OCI-LY1 (cell line): ENCODE data around the gene CUBN.

Experiments
- H2AFZ ChIP-seq: fragments of 200-600 bp; sonication (generic), shearing (Covaris generic); 2 replicates; pipeline ENCODE4 v1.6.0; 2014; ENCODE audit warnings: antibody characterized with exemption, mild to moderate bottlenecking, low read length
- H3F3A ChIP-seq: fragments of 200-600 bp; sonication (generic), shearing (Covaris generic); 2 replicates; pipeline ENCODE4 v1.6.0; 2014; ENCODE audit warnings: mild to moderate bottlenecking, antibody characterized with exemption, low read length, moderate library complexity; ENCODE audit not compliant: insufficient read depth
- H3K27ac ChIP-seq: fragments of 200-600 bp; sonication (generic); 2 replicates; pipeline ENCODE4 v1.5.1; 2014; ENCODE audit warnings: low read length, mixed run types, mild to moderate bottlenecking, low read depth; ENCODE audit not compliant: poor library complexity, severe bottlenecking
- H3K27me3 ChIP-seq: fragments of 200-600 bp; sonication (generic); 2 replicates; pipeline ENCODE4 v1.6.0; 2014; ENCODE audit warnings: antibody characterized with exemption, mild to moderate bottlenecking, low read length, moderate library complexity; ENCODE audit not compliant: insufficient read depth
- H3K36me3 ChIP-seq: fragments of 200-600 bp; sonication (generic); 2 replicates; pipeline ENCODE4 v1.6.1; 2014; ENCODE audit warnings: mild to moderate bottlenecking, antibody characterized with exemption, low read length, moderate library complexity, mixed read lengths; ENCODE audit not compliant: insufficient read depth
- H3K4me1 ChIP-seq: fragments of 200-600 bp; sonication (generic); 2 replicates; pipeline ENCODE4 v1.5.1; 2014; ENCODE audit warnings: mild to moderate bottlenecking, low read length, moderate library complexity; ENCODE audit not compliant: insufficient read depth, severe bottlenecking
- H3K4me2 ChIP-seq: fragments of 200-600 bp; sonication (generic), shearing (Covaris generic); 2 replicates; pipeline ENCODE4 v1.6.1; 2014; ENCODE audit warnings: low read length
- H3K4me3 ChIP-seq: fragments of 200-600 bp; sonication (generic); 2 replicates; pipeline ENCODE4 v1.5.1; 2014; ENCODE audit warnings: low read length, low read depth, mild to moderate bottlenecking, mixed read lengths; ENCODE audit not compliant: poor library complexity, severe bottlenecking
- H3K79me2 ChIP-seq: fragments of 200-600 bp; shearing (Covaris generic); 2 replicates; pipeline ENCODE4 v1.6.1; 2016; ENCODE audit warnings: mixed run types, low read length, mixed read lengths; ENCODE audit not compliant: insufficient read depth
- H3K9ac ChIP-seq: fragments of 200-600 bp; sonication (generic), shearing (Covaris generic); 2 replicates; pipeline ENCODE4 v1.6.1; 2014; ENCODE audit warnings: mild to moderate bottlenecking, low read length, mixed read lengths
- H3K9me2 ChIP-seq: fragments of 200-600 bp; sonication (generic), shearing (Covaris generic); 2 replicates; pipeline ENCODE4 v1.6.1; 2014; ENCODE audit warnings: low read depth, mild to moderate bottlenecking, low read length, mixed read lengths
- H3K9me3 ChIP-seq: fragments of 200-600 bp; shearing (Covaris generic); 2 replicates; pipeline ENCODE4 v1.6.1; 2014; ENCODE audit warnings: low read length, mixed read lengths
- H4K20me1 ChIP-seq: fragments of 200-600 bp; sonication (generic), shearing (Covaris generic); 2 replicates; pipeline ENCODE4 v1.6.0; 2016; ENCODE audit warnings: mild to moderate bottlenecking, low read length; ENCODE audit not compliant: insufficient read depth
- EZH2 ChIP-seq: fragments of 200-600 bp; sonication (generic), shearing (Covaris generic); IDR thresholded peaks from 2 replicates; pipeline ENCODE4 v1.8.0; 2017; ENCODE audit warnings: borderline replicate concordance, mixed run types, mild to moderate bottlenecking, antibody characterized with exemption, low read length, moderate library complexity, mixed read lengths
- TF ChIP-seq, protein P1 (sequence below): fragments of 200-600 bp; sonication (generic), shearing (Covaris generic); IDR thresholded peaks from 2 replicates; pipeline ENCODE4 v1.5.1; 2017; ENCODE audit warnings: mild to moderate bottlenecking, antibody characterized with exemption, low read length, moderate library complexity, mixed read lengths

Gene CUBN

DNA sequence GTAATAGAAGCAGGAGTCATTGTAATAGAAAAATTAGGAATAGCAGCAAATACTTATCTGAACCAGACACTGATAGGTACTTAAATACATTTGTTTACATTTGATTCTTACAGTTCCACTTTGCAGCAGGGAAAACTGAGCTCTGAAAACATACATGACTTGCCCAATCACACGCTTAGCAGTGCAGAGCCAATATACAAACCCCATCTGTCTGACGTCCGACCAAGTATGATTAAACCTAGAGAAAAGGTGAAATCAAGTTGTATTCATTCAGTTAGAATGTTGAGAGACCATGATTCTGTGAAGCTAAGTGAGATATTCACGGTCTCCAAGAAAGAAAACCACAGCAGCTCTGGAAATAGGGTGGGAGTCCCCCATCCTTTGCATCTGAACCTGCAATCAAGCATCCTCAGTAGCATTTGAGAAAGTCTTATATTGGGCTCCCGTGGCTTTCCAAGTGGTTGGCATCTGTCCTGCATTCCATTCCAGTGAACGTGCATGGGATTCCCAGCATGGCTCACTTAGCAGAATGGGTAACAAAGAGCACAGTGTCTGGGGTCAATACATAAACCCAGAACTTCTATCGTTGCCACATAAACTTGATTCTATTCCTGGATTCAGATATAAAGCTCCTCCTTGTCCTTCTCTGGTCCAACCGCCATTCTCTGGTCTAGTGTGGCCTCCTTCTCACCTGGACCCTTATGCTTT lies 163.7 kb downstream of the CUBN start:
- no peak overlapping the region for H3K4me2 ChIP-seq
- H3K79me2 ChIP-seq: no peaks in the 10 kb centered on the region
- TF ChIP-seq, protein P1, sequence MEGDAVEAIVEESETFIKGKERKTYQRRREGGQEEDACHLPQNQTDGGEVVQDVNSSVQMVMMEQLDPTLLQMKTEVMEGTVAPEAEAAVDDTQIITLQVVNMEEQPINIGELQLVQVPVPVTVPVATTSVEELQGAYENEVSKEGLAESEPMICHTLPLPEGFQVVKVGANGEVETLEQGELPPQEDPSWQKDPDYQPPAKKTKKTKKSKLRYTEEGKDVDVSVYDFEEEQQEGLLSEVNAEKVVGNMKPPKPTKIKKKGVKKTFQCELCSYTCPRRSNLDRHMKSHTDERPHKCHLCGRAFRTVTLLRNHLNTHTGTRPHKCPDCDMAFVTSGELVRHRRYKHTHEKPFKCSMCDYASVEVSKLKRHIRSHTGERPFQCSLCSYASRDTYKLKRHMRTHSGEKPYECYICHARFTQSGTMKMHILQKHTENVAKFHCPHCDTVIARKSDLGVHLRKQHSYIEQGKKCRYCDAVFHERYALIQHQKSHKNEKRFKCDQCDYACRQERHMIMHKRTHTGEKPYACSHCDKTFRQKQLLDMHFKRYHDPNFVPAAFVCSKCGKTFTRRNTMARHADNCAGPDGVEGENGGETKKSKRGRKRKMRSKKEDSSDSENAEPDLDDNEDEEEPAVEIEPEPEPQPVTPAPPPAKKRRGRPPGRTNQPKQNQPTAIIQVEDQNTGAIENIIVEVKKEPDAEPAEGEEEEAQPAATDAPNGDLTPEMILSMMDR: no peak
- TF ChIP-seq EZH2: no peak
- H3K27me3 ChIP-seq: no peaks in the 10 kb centered on the region; the same call in 1 of the 2 replicates
- H3K27ac ChIP-seq: no peak overlapping the region
- H3K4me3 ChIP-seq: no peak overlapping the region
- H2AFZ ChIP-seq: no peak overlapping the region
- H3K9ac ChIP-seq: no peak overlapping the region
- H3K4me1 ChIP-seq: no peaks in the 10 kb centered on the region
- no peaks in the 10 kb centered on the region for H4K20me1 ChIP-seq
- H3K9me3 ChIP-seq: no peaks in the 10 kb centered on the region
- no peaks in the 10 kb centered on the region for H3F3A ChIP-seq
- H3K36me3 ChIP-seq: no peaks in the 10 kb centered on the region
- H3K9me2 ChIP-seq: no peaks in the 10 kb centered on the region

DNA sequence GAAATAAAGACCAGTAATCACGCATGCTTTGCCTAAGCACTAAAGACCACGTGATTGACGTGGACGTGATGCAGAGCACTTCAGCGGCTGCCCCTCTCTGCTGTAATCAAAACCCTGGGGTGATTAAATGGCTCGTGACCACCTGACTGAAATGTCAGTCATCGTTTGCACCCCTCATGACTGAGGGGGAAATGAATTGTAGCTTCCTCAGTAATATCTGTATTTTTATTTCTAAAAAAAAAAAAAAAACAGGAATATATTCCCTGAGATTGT lies 164.3 kb downstream of the CUBN start:
- no peaks in the 10 kb centered on the region; the same call in 1 of the 2 replicates for H3K27me3 ChIP-seq
- no peak overlapping the region for H3K27ac ChIP-seq
- H2AFZ ChIP-seq: no peak overlapping the region
- no peaks in the 10 kb centered on the region for H3K36me3 ChIP-seq
- H3K9me3 ChIP-seq: no peaks in the 10 kb centered on the region
- H3K4me1 ChIP-seq: no peaks in the 10 kb centered on the region
- H3K79me2 ChIP-seq: no peaks in the 10 kb centered on the region
- no peak overlapping the region for H3K4me2 ChIP-seq
- H4K20me1 ChIP-seq: no peaks in the 10 kb centered on the region
- H3K4me3 ChIP-seq: no peak overlapping the region
- no peaks in the 10 kb centered on the region for H3F3A ChIP-seq
- no peak overlapping the region for H3K9ac ChIP-seq
- H3K9me2 ChIP-seq: no peaks in the 10 kb centered on the region
- TF ChIP-seq, protein P1: no peak
- no peak for TF ChIP-seq EZH2

DNA sequence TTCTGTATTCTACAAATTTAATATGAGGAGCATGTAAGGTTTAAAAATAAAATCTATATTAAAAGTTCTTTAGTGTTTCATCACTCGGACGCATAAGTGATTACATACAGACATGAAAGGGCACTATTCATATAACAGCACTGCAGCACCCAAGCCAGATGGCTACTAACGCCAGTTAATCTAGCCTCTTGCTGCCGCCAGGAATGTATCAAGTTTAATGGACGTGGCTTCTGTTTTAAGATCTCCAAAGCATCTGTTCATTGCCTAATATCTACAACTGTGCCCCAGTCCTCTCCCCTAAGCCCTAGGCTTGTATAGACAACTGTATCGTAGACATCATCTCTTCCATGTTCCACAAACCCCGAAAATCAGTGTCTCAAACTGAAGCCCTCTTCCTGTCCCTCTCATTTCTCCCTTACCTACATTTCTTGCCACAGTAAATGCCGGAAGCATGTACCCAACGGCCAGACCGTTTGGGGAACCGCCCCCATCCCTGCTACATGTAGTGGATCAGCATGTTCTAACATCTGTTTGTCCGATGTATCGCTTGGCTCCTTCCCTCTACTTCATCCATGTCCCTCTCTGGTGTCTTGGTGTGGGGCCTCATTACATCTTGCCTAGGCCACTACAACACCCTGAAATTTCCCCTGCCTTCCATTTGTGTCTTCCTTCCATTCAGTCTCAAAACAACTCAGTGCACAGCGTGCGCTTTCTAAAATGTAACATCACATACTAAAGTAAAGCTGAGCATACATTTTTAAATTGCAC lies 164.9 kb downstream of the CUBN start:
- Histone ChIP-seq H3K4me1 (no peaks in the 10 kb centered on the region), H3K4me3 (no peak overlapping the region), H4K20me1 (no peaks in the 10 kb centered on the region), H3K79me2 (no peaks in the 10 kb centered on the region), H3K36me3 (no peaks in the 10 kb centered on the region), H3K9ac (no peak overlapping the region), H3K9me2 (no peaks in the 10 kb centered on the region), H3K27ac (no peak overlapping the region), H3K27me3 (no peaks in the 10 kb centered on the region; the same call in 1 of the 2 replicates), H3F3A (no peaks in the 10 kb centered on the region), H3K4me2 (no peak overlapping the region), H3K9me3 (no peaks in the 10 kb centered on the region), H2AFZ (no peak overlapping the region)
- TF ChIP-seq EZH2: no peak
- TF ChIP-seq, protein P1: no peak
